ENCODE data around the gene CDKN2C.
"Not testable (repeated sequence)": the region's sequence is repeated elsewhere in the genome, so short reads cannot be mapped to it uniquely, and the experiment has no call there.

The CDKN2C gene

DNA sequence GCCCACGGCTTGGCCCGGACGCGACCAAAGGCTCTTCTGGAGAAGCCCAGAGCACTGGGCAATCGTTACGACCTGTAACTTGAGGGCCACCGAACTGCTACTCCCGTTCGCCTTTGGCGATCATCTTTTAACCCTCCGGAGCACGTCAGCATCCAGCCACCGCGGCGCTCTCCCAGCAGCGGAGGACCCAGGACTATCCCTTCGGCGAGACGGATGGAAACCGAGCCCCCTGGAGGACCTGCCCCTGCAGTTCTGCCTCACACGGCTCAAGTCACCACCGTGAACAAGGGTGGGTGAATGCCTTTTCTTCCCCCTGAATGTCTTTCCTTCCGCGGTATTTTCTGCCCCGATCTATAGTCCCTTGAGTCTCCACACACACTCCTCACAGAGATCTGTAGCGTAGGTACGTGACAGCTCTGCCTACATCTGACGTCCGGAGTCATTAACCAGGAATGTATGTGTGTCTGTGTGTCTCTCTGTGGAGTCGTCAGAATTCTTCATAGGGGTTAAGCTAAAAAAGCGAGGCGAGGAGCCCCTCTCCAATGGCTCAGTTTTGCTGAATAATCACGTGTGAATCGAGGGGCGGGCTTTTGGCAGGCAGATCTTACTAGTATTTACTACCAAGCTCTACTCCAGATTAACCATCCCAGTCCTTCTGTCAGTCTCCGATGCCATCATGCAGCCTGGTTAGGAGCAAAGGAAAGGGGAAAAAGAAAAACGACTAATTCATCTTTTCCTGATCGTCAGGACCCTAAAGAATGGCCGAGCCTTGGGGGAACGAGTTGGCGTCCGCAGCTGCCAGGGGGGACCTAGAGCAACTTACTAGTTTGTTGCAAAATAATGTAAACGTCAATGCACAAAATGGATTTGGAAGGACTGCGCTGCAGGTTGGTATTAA is at the start of gene CDKN2C:
CDKN2C (plus strand) TSS at position 635 of the 898 bp plus-strand sequence; CDS start at position 759, 124 bp downstream.
- DNase-seq, result peak; percentile 50

GRCh38 chr1:50920409-50920808 is 49.6 kb upstream of the CDKN2C start:
- no peak for DNase-seq

- no peak for DNase-seq
These were observed 49.0 kb upstream of the CDKN2C start for GRCh38 chr1:50921029-50921428.

DNA sequence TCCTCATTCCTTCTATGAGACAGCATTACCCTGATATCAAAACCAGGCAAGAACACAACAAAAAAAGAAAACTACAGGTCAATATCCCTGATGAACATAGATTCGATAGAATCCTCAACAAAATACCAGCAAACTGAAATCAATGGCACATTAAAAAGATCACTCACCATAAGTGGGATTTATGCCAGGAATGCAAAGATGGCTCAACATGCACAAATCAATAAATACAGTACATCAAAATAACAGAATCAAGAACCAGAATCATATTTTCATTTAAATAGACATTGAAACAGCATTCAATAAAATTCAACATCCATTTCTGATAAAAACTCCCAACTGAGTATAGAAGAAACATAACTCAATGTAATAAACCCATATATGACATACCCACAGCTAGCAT is 46.5 kb upstream of the CDKN2C start:
- no peak for DNase-seq

DNA sequence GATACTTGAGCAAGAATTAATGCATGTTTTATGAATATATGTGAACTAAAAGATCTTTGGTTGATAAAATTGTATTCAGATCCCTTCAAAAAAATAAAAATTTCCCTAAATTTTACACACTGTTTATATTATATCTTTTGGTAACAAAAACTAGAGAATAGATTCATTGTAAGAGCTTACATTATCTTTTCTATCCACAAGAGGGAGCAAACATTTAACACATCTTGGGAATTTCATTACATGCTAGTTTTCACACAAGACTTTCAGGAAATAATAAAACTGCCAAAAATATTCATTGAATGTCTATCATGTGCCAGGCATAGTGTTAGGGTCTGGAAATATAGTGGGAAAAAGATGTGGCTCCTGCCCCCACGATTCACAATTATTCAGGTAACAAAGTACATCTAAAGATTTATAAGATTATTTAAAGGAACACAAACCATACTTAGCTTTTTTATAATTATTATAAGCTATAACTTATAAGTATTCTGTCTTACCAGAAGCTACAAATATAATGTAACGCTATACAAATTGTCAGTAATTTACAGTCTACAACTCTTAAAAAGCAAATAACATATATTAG is 40.6 kb upstream of the CDKN2C start:
- DNase-seq, result no peak

GRCh38 chr1:50930193-50930592 is 39.9 kb upstream of the CDKN2C start:
- no peak for DNase-seq

- no peak for DNase-seq
These were observed 38.9 kb upstream of the CDKN2C start for GRCh38 chr1:50930965-50931737.

GRCh38 chr1:50932043-50932442 is 38.0 kb upstream of the CDKN2C start:
- DNase-seq, result not testable (repeated sequence)

DNA sequence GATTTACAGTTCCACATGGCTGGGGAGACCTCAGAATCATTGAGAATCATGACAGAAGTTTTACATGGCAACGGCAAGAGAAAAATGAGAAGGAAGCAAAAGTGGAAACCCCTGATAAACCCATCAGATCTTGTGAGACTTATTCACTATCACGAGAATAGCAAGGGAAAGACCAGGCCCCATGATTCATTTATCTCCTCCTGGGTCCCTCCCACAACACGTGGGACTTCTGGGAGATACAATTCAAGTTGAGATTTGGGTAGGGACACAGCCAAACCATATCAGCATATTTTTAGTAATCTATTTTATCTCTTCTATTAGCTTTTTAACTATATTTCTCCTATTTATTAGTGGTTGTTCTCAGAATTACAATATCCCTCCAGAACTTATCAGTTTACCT is 36.3 kb upstream of the CDKN2C start:
- DNase-seq, result not testable (repeated sequence)

DNA sequence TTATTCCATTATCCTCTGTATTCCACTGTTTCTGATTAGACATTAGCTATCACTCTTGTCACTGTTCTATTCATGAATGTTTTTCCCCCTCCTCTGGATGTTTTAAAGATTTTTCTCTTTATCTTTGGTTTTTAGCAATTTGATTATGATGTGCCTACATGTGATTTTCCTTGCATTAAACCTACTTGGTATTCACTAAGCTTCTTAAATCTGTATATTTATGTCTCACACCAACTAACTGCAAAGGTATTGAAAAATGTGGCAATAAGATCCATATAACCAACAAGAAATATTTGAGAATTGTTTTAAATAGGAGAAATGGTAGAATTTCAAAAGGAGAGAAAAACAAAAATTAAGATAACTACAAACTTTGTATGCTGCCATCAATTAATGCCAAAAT is 35.2 kb upstream of the CDKN2C start:
- no peak for DNase-seq

DNA sequence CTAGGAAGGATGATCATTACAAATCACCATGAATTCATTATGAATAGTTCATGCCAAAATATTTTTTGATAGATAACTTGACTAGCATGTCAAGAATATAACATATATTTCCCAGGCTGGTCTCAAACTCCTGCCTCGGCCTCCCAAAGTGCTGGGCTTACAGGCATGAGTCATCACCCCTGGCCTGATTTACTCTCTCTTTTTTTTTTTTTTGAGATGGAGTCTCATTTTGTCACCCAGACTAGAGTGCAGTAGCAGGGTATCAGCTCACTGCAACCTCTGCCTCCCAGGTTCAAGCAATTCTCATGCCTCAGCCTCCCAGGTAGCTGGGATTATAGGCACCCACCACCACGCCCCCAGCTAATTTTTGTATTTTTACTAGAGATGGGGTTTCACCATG is 34.8 kb upstream of the CDKN2C start:
- not testable (repeated sequence) for DNase-seq

DNA sequence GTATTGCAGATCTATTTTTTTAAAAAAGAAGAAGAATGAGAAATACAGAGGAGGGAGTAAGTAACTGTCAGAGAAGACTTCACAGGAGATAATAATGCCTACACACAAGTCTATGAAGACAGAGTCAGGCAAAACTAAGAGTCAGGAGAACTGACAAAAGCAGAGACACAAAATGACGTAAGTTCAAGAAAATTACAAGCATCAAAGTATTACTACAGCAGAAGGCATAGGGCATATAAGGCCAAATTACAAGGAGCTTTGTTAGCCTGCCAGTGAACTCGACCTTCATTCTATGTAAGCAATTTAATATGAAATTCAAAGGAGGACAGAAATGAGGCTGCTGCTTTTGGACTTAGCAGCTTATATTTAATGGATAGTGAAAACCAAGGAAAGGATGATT is 33.7 kb upstream of the CDKN2C start:
- no peak for DNase-seq

GRCh38 chr1:50940291-50940690 is 29.8 kb upstream of the CDKN2C start:
- no peak for DNase-seq

DNA sequence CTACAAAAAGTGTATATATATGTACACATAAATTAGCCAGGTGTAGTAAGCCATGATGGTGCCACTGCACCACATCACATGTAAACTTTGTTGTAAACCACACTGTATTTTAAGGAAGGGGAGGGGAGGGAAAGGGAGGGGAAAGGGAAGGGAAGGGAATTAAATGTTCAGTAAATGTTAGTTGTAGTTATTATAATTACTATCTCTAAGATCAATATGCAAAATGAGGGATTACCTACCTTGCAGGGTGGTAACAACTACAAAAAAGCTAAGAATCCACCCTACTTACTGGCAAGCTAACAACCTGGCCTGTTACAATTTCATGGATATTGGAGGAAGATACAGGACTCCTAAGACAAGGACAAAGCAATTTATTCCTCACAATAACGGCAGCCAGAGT is 27.7 kb upstream of the CDKN2C start:
- no peak for DNase-seq

DNA sequence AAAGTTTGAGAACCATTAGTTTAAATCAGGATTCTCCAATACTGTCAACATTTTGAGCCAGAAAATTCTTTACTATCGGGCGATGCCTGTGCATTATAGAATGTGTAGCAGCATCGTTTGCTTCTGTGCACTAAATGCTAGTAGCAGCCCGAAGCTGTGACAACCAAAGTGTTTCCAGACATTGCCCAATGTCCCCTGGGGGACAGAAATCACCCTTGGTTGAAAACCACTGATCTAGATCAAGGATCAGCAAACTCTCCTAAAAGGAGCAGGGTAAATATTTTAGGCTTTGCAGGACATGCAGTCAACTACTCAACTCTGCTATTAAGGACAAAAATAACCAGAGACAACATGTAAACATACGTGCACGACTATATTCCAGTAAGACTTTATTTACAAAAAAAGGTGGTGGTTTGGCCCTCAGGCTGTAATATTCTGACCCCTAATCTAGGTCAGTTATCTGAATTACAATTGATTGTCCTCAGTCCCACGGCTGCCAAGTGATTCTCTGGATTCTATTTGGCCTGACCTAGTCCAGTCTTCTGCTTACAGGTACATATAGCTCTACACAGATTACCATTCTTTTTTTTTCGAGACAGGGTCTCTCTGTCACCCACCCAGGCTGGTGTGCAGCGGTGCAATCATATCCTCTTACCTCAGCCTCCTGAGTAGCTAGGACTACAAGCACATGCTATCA is 20.6 kb upstream of the CDKN2C start:
- DNase-seq, result no peak

GRCh38 chr1:50950396-50950795 is 19.6 kb upstream of the CDKN2C start:
- DNase-seq, result no peak

GRCh38 chr1:50952566-50952965 is 17.5 kb upstream of the CDKN2C start:
- not testable (repeated sequence) for DNase-seq

- DNase-seq, result no peak
These were observed 14.9 kb upstream of the CDKN2C start for GRCh38 chr1:50955116-50955515.

GRCh38 chr1:50959303-50959912 is 10.6 kb upstream of the CDKN2C start:
- no peak for DNase-seq

DNA sequence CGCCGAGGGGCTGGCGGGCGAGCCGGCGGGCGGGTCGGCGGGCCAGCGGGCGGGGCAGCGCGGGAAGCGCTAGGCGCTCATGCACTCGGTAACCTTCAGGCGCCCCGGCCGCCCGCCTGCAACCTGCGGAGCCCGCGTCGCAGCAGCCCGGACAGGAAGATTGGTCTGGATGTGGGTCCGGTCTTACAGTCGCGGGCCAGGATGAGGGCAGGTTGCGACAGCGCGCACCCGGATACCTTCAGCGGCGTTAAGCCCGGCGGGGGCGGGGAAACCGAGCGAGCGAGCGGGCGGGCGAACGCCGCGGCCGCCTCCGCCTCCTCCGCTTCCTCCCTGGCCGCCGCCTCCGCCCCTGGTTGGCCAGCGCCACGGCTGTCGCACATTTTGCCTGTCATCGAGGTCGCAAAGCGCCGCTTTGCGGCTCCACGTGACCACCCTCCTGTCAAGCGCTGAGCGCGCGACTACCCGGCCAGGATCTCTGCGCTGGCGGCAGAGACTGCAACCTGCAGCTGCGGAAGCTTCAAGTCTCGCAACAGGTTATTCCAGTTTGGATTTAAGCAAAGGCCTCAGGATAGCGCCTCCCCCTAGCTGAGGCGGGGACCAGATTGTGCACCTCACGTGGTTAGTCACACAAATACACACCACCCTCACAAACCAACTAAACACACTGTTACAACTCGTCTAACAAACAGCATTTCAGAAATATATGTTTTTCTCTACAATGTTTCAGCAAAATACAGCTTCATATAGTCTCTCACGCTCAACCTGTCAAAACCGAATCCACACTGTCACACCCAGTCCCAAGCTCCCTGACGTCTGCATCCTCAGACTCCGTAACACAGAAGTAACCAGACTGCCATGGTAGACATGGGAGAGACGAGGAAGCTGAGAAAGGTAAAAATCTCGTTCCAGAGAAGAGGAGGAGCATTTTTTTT is 9.9 kb upstream of the CDKN2C start, which contains the start of gene FAF1:
FAF1 (minus strand) TSS at position 355 of the 932 bp plus-strand sequence. CDS start 456 bp downstream, outside the sequence.
- peak; percentile 97 for DNase-seq

DNA sequence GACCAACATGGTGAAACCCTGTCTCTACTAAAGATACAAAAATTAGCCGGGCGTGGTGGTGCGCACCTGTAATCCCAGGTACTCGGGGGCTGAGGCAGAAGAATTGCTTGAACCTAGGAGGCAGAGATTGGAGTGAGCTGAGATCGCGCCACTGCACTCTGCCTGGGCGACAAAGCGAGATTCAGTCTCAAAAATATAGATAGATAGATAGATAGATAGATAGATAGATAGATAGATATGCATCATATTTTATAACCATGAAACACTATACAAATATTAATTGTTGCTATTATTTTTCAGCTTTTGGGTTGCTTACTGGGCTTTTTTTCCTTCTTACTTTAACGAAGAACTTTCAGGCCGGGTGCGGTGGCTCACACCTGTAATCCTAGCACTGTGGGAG is 5.2 kb upstream of the CDKN2C start:
- no peak for DNase-seq
